ENCODE results near the gene GAS7. TPM values are rescaled to one million over a fixed set of nuclear protein-coding genes. Genes with fewer than 3 reads are reported as not detected.

Gene GAS7
- total and polyA plus RNA-seq, 2 experiments from 2014 or later: 1.9 to 10.7 TPM

DNA sequence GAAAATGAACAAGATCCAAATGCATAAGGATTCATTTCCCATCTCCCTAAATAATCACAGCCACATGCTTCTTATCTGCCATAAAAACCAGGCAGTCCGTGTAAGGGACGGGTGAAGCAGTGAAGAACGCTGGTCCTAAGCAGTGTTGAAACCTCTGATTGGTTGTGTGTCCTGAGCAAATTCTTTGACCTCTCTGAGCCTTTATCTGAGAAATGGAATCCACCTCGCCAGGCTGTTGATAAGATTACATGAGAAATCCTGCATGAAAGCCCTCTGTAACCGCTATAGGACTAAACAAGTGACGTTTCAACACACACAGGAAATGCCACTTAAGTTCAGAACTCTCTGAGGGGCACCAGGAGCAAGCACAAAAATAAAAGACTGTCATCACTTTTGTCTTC lies 26.8 kb downstream of the GAS7 start (continued):
- TF ChIP-seq, protein P1, sequence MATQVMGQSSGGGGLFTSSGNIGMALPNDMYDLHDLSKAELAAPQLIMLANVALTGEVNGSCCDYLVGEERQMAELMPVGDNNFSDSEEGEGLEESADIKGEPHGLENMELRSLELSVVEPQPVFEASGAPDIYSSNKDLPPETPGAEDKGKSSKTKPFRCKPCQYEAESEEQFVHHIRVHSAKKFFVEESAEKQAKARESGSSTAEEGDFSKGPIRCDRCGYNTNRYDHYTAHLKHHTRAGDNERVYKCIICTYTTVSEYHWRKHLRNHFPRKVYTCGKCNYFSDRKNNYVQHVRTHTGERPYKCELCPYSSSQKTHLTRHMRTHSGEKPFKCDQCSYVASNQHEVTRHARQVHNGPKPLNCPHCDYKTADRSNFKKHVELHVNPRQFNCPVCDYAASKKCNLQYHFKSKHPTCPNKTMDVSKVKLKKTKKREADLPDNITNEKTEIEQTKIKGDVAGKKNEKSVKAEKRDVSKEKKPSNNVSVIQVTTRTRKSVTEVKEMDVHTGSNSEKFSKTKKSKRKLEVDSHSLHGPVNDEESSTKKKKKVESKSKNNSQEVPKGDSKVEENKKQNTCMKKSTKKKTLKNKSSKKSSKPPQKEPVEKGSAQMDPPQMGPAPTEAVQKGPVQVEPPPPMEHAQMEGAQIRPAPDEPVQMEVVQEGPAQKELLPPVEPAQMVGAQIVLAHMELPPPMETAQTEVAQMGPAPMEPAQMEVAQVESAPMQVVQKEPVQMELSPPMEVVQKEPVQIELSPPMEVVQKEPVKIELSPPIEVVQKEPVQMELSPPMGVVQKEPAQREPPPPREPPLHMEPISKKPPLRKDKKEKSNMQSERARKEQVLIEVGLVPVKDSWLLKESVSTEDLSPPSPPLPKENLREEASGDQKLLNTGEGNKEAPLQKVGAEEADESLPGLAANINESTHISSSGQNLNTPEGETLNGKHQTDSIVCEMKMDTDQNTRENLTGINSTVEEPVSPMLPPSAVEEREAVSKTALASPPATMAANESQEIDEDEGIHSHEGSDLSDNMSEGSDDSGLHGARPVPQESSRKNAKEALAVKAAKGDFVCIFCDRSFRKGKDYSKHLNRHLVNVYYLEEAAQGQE (IDR thresholded peaks at IDR 0.05; ENCODE audit: unreplicated experiment): no peak
- no peak for TF ChIP-seq JUNB (IDR thresholded peaks at IDR 0.05; ENCODE audit: unreplicated experiment)
- TF ChIP-seq EZH2phosphoT487 (IDR thresholded peaks at IDR 0.05; ENCODE audit: unreplicated experiment): no peak
- TF ChIP-seq NANOG (IDR thresholded peaks at IDR 0.05; ENCODE audit: borderline replicate concordance): no peak
- TF ChIP-seq ZNF331 (CRISPR knock-in tag; IDR thresholded peaks at IDR 0.05; ENCODE audit: low read depth): no peak

DNA sequence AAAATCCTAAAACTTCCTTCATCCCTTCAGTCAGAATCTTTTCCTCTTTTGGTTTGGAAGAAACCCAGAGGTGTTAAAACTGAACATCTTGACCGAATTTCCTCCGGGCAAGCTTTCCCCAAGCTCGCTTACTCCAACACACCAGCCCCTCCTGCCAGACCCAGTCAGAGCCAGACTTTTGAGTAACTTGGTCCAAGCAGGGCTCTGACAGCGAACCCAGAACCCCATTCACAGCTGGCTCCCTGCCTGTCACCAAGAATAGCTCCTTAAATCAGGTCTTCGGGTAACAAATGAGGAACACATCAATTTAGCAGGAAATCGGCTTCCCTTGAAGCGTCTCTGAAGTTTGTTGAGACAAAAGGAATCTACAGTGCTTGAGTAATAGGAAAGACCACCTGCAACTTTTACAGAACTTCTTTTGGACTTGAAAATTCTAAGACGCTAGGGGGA lies 27.3 kb downstream of the GAS7 start:
- Mint-ChIP-seq H3K27ac (no peak overlapping the region), H3K36me3 (ENCODE audit: low read depth) (0 out of 3 replicates have a peak, but pooled peaks cover 3% of the 10 kb centered on the region), H3K27me3 (ENCODE audit: insufficient read depth, low read depth, poor library complexity) (peaks cover 5% of the 10 kb centered on the region), H3K9me3 (peaks cover 8% of the 10 kb centered on the region; the same call in 2 of the 3 replicates), H3K4me1 (peaks cover 15% of the 10 kb centered on the region), H3K4me3 (no peak overlapping the region)
- Histone ChIP-seq H3K9me2 (ENCODE audit: insufficient read depth) (no peaks in the 10 kb centered on the region), H3K79me2 (replicated peaks; ENCODE audit: insufficient read depth) (no peaks in the 10 kb centered on the region), H3K4me3 (no peak overlapping the region), H4K20me1 (replicated peaks; ENCODE audit: insufficient read depth) (no peaks in the 10 kb centered on the region), H3K36me3 (ENCODE audit: insufficient read depth) (no peaks in the 10 kb centered on the region; the same call in 1 of the 2 replicates), H3K27ac (ENCODE audit: low read depth) (no peak overlapping the region), H2AFZ (no peak overlapping the region), H3K4me1 (ENCODE audit: insufficient read depth) (peaks cover 13% of the 10 kb centered on the region), H3F3A (replicated peaks; ENCODE audit: low read depth) (no peaks in the 10 kb centered on the region), H3K4me2 (no peak overlapping the region; the same call in 1 of the 2 replicates), H3K27me3 (ENCODE audit: insufficient read depth) (no peaks in the 10 kb centered on the region)
- ATAC-seq (no peak), DNase-seq (ENCODE audit: low spot score) (no peak)
- no peak for TF ChIP-seq ZNF331 (CRISPR knock-in tag; IDR thresholded peaks at IDR 0.05; ENCODE audit: low read depth)
- TF ChIP-seq, protein P1 (IDR thresholded peaks at IDR 0.05; ENCODE audit: unreplicated experiment): no peak
- no peak for TF ChIP-seq NANOG (IDR thresholded peaks at IDR 0.05; ENCODE audit: borderline replicate concordance)
- TF ChIP-seq, protein P2, sequence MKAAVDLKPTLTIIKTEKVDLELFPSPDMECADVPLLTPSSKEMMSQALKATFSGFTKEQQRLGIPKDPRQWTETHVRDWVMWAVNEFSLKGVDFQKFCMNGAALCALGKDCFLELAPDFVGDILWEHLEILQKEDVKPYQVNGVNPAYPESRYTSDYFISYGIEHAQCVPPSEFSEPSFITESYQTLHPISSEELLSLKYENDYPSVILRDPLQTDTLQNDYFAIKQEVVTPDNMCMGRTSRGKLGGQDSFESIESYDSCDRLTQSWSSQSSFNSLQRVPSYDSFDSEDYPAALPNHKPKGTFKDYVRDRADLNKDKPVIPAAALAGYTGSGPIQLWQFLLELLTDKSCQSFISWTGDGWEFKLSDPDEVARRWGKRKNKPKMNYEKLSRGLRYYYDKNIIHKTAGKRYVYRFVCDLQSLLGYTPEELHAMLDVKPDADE (IDR thresholded peaks at IDR 0.05): no peak
- no peak for TF ChIP-seq JUNB (IDR thresholded peaks at IDR 0.05; ENCODE audit: unreplicated experiment)
- no peak for TF ChIP-seq POLR2AphosphoS5 (IDR thresholded peaks at IDR 0.05; ENCODE audit: low read depth)
- TF ChIP-seq, protein P3, sequence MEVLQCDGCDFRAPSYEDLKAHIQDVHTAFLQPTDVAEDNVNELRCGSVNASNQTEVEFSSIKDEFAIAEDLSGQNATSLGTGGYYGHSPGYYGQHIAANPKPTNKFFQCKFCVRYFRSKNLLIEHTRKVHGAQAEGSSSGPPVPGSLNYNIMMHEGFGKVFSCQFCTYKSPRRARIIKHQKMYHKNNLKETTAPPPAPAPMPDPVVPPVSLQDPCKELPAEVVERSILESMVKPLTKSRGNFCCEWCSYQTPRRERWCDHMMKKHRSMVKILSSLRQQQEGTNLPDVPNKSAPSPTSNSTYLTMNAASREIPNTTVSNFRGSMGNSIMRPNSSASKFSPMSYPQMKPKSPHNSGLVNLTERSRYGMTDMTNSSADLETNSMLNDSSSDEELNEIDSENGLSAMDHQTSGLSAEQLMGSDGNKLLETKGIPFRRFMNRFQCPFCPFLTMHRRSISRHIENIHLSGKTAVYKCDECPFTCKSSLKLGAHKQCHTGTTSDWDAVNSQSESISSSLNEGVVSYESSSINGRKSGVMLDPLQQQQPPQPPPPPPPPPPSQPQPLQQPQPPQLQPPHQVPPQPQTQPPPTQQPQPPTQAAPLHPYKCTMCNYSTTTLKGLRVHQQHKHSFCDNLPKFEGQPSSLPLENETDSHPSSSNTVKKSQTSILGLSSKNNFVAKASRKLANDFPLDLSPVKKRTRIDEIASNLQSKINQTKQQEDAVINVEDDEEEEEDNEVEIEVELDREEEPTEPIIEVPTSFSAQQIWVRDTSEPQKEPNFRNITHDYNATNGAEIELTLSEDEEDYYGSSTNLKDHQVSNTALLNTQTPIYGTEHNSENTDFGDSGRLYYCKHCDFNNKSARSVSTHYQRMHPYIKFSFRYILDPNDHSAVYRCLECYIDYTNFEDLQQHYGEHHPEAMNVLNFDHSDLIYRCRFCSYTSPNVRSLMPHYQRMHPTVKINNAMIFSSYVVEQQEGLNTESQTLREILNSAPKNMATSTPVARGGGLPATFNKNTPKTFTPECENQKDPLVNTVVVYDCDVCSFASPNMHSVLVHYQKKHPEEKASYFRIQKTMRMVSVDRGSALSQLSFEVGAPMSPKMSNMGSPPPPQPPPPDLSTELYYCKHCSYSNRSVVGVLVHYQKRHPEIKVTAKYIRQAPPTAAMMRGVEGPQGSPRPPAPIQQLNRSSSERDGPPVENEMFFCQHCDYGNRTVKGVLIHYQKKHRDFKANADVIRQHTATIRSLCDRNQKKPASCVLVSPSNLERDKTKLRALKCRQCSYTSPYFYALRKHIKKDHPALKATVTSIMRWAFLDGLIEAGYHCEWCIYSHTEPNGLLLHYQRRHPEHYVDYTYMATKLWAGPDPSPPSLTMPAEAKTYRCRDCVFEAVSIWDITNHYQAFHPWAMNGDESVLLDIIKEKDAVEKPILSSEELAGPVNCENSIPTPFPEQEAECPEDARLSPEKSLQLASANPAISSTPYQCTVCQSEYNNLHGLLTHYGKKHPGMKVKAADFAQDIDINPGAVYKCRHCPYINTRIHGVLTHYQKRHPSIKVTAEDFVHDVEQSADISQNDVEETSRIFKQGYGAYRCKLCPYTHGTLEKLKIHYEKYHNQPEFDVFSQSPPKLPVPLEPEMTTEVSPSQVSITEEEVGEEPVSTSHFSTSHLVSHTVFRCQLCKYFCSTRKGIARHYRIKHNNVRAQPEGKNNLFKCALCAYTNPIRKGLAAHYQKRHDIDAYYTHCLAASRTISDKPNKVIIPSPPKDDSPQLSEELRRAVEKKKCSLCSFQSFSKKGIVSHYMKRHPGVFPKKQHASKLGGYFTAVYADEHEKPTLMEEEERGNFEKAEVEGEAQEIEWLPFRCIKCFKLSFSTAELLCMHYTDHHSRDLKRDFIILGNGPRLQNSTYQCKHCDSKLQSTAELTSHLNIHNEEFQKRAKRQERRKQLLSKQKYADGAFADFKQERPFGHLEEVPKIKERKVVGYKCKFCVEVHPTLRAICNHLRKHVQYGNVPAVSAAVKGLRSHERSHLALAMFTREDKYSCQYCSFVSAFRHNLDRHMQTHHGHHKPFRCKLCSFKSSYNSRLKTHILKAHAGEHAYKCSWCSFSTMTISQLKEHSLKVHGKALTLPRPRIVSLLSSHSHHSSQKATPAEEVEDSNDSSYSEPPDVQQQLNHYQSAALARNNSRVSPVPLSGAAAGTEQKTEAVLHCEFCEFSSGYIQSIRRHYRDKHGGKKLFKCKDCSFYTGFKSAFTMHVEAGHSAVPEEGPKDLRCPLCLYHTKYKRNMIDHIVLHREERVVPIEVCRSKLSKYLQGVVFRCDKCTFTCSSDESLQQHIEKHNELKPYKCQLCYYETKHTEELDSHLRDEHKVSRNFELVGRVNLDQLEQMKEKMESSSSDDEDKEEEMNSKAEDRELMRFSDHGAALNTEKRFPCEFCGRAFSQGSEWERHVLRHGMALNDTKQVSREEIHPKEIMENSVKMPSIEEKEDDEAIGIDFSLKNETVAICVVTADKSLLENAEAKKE (CRISPR knock-in tag; IDR thresholded peaks at IDR 0.05): no peak
- no peak for TF ChIP-seq STAT1 (IDR thresholded peaks at IDR 0.05; ENCODE audit: unreplicated experiment)
- no peak for TF ChIP-seq EZH2phosphoT487 (IDR thresholded peaks at IDR 0.05; ENCODE audit: unreplicated experiment)
- TF ChIP-seq CREB1 (CRISPR knock-in tag; IDR thresholded peaks at IDR 0.05; ENCODE audit: low read depth): no peak
